ENCODE results near the gene MIPOL1. TPM values are rescaled to one million over a fixed set of nuclear protein-coding genes. Genes with fewer than 3 reads are reported as not detected.

MIPOL1 gene
- total RNA-seq, 4 donors from 2014 or later: 5.4 to 17.2 (median 9.4) TPM

GRCh38 chr14:37257501-37258070, 59.8 kb downstream of the MIPOL1 start:
- DNase-seq (ENCODE audit: low spot score): no peak
- TF ChIP-seq CTCF (IDR thresholded peaks at IDR 0.05): no peak

GRCh38 chr14:37262649-37263048, 64.9 kb downstream of the MIPOL1 start:
- no peak for TF ChIP-seq CTCF (IDR thresholded peaks at IDR 0.05)
- no peak for ATAC-seq (ENCODE audit: low FRiP score)
- no peak for DNase-seq (ENCODE audit: low spot score)

More at GRCh38 chr14:37257501-37258070, 59.8 kb downstream of the MIPOL1 start:
- ATAC-seq (ENCODE audit: low FRiP score): no peak

- no peak for DNase-seq (ENCODE audit: low spot score)
- no peak for TF ChIP-seq CTCF (IDR thresholded peaks at IDR 0.05)
- no peak for ATAC-seq (ENCODE audit: low FRiP score)
Observed at GRCh38 chr14:37263656-37264236, 66.0 kb downstream of the MIPOL1 start.

- no peak for ATAC-seq (ENCODE audit: low FRiP score)
- TF ChIP-seq CTCF (IDR thresholded peaks at IDR 0.05): no peak
Observed at GRCh38 chr14:37268788-37269187, 71.1 kb downstream of the MIPOL1 start.

GRCh38 chr14:37270629-37271028, 72.9 kb downstream of the MIPOL1 start:
- no peak for TF ChIP-seq CTCF (IDR thresholded peaks at IDR 0.05)
- ATAC-seq (ENCODE audit: low FRiP score): no peak
- DNase-seq (ENCODE audit: low spot score): no peak

More at GRCh38 chr14:37268788-37269187, 71.1 kb downstream of the MIPOL1 start:
- no peak for DNase-seq (ENCODE audit: low spot score)

- DNase-seq (ENCODE audit: low spot score) (no peak), ATAC-seq (ENCODE audit: low FRiP score) (no peak)
- TF ChIP-seq CTCF (IDR thresholded peaks at IDR 0.05): no peak
Observed at GRCh38 chr14:37272569-37272968, 74.8 kb downstream of the MIPOL1 start.

- no peak for TF ChIP-seq CTCF (IDR thresholded peaks at IDR 0.05)
- ATAC-seq (ENCODE audit: low FRiP score): no peak
- no peak for DNase-seq (ENCODE audit: low spot score)
Observed at GRCh38 chr14:37274652-37275051, 76.9 kb downstream of the MIPOL1 start.

Measured in omental fat pad (tissue), 4 donors.